HG03097 (cell line): Measurements from ENCODE around the gene AUTS2.

Experiments
- ATAC-seq: cut with Tn5 transposase; IDR thresholded peaks from one replicate; pipeline ENCODE4 v1.9.1; 2021; ENCODE audit not compliant: unreplicated experiment, low FRiP score

Gene AUTS2

GRCh38 chr7:69749994-69750393 is 151.7 kb downstream of the AUTS2 start:
- no peak for ATAC-seq

GRCh38 chr7:69751026-69751425 is 152.8 kb downstream of the AUTS2 start:
- no peak for ATAC-seq

- ATAC-seq, result no peak
These were observed 155.7 kb downstream of the AUTS2 start for GRCh38 chr7:69753981-69754380.

- no peak for ATAC-seq
These were observed 156.2 kb downstream of the AUTS2 start for GRCh38 chr7:69754476-69754875.

DNA sequence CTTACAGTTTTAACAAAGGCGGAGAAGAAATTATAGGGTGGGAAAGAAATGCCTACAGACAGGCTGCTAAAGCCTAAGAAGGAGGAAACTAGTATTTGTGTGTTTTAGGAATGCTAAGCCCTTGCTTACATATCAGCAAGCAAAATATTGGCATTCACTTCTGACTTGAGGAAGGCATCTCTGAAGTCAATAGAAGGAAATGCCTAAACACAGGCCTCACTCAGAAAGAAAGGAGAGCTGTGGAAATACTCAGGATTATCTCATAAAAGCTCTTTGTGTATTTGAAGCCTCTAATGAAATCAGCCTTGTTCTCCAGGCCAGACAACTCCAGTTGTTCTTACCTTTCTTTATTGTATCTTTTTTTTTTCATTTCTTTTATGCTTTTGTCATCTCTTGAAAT is 158.0 kb downstream of the AUTS2 start:
- no peak for ATAC-seq

- no peak for ATAC-seq
These were observed 159.3 kb downstream of the AUTS2 start for GRCh38 chr7:69757528-69757927.

DNA sequence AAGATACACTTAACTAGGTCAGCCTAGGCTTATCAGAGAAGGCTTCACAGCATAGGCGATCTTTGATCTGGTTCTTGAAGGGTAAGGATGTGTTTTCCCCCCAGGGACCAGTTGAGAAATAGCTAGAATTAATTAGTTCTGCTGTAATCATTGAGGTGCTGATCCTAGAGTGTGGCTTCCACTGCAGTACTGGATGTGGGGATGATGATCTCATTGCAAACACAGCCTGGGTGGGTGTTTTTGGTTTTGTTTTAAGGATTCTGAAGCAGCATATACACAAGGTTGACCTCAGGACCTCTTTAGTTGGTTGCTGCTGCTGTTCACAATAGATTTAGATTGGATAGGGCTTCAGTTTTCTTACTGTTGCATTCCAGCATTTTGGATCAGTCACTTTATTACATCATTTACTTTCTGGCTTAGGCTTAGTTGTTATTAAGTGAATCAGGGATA is 159.7 kb downstream of the AUTS2 start:
- ATAC-seq, result no peak

DNA sequence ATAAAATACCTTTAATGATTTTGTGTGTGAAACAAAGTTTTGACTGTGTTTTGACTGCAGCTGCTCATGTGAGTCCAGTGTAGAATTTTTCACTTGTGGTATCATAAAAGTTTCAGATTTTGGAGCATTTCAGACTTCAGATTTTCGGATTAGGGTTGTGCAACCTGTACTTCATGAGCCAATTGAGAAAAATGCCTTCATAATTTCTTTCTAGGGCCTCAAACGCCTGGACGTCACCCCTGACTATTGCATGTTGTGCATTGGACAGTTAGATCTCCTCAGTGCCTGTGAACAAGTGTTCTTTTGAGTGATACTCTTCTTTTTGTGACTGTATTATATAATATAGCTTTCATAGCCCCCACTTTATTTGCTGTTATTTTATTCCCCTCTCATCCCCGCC is 161.1 kb downstream of the AUTS2 start:
- ATAC-seq, result no peak

- ATAC-seq, result no peak
These were observed 163.1 kb downstream of the AUTS2 start for GRCh38 chr7:69761290-69761922.

GRCh38 chr7:69762821-69763352 is 164.6 kb downstream of the AUTS2 start:
- no peak for ATAC-seq

DNA sequence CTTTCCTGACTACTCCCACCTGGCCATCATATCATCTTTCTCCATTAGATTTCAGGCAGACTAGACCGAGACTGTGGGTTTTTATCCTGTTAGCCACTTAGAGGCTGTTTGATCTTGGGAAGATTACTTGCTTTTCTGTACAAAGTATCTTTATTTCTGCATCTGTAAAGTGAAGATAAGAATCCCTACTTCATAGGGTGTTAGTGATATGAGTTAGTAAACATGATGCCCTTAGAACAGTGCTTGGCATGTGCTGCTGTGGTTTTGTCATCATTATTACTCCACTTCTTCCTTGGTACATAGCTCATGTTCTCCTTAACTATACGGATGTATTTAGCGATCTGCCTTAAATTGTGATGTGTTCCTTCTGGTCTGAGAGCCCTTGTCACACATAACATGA is 165.2 kb downstream of the AUTS2 start:
- no peak for ATAC-seq

DNA sequence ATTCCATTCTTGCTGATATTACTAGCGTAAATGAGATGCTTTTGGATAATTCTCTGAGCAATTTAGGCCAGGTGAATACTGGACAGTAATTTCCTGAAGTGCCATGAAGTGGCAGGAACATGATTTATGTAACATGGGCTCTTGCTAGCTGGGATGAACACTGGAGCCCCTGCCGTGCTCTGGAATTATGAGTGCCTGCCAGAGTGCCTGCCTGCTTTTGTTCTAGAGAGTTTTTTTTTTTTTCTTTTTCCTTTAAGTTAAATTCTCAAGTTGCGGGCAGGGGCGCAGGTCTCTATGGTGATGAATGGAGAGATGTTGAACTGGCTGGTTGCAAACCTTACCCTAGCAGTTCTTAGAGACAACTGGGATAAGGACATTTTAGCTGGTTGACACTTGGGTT is 165.9 kb downstream of the AUTS2 start:
- no peak for ATAC-seq

GRCh38 chr7:69764681-69765080 is 166.4 kb downstream of the AUTS2 start:
- ATAC-seq, result no peak

- ATAC-seq, result no peak
These were observed 167.6 kb downstream of the AUTS2 start for GRCh38 chr7:69765879-69766278.

DNA sequence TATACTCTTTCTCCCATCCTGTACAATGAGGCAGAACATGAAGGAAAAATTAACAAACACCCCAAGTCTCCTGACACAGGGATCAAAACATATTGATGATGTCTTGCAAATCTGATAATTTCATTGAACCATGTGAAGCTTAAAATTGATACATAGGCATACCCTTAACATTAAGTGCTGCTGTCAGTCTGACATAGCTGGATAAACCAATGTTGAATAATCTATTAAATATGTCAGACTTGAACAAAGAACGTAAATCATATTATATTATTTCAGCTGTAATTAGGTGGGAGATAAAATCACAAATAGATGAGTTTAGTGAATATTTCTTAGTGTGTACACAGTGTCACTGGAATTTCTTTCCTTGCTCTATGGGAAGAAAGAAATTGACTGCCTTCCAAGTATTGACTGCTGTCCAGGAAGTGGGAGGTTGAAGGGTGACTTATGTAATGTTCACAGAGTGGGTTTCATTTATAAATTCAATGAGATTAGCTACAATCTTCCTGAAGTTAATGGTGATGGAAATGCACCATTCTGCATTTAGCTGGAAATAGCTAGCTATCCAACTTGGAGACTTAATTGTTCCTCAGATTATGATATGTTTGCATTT is 170.8 kb downstream of the AUTS2 start:
- no peak for ATAC-seq

DNA sequence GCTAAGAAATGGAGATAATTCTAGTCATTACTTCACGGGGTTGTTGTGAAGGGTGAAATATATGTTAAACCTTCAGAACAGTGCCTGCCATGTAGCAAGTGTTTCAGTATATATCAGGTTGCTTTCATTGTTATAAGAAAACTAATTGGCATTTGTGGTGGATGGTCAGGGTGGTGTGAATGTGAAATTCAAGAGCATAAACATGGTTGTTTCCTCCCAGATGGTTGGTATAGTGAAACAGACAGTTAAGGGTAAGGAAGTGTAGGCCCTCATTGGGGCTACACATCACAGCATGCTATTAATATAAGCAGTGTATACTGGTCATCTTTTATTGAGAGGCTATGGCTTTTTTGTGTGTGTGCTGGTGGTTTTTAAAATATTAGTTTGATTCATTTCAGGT is 171.6 kb downstream of the AUTS2 start:
- ATAC-seq, result no peak

DNA sequence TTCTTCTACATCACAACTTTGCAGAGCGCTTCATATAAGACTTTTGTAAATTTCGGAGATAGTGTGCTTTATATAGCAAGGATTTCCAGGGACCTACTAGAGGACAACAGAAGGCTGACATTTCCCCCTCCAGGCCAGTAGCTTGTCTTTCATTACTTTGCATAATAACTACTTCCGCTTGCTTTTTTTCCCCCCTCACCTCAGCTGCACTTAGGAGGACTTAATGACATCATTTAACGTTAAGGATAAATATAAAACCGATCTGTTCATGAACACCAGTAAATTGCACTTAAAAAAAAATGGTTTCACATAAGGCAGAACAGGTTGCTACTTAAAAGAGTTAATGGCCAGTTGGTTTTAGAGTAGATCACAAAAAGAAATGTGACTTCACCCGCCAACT is 172.3 kb downstream of the AUTS2 start:
- ATAC-seq, result no peak

- no peak for ATAC-seq
These were observed 174.6 kb downstream of the AUTS2 start for GRCh38 chr7:69772718-69773436.

DNA sequence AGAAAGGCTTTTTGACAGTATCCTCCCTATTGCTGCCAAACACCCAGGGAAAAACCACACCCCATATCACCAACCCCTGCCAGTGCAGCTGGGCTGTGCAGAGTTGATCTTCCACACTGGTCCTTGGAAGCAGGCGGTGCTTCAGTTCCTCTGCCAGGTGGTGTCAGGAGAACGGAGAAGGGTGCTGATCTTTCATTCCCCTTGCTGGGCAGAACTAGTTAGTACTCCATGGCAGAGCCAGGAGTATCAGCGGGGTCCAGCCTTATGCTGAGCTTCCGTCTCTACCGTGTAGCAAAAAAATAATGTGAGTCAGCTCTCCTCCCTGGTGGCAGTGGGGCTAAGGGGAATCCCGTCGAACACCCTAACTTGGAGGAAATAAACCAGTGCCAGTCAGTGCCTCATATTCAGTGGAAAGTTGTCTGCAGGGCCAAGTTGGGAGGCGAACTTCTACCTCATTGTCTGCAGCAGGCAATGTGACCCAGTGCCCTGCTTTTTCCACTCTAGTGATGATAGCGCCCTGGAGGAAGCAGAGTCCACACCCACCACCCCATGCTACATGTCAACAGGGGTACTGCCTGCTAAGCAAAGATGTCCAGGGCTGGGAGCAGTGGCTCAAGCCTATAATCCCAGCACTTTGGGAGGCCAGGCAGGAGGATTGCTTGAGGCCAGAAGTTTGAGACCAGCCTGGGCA is 175.4 kb downstream of the AUTS2 start:
- ATAC-seq, result no peak

DNA sequence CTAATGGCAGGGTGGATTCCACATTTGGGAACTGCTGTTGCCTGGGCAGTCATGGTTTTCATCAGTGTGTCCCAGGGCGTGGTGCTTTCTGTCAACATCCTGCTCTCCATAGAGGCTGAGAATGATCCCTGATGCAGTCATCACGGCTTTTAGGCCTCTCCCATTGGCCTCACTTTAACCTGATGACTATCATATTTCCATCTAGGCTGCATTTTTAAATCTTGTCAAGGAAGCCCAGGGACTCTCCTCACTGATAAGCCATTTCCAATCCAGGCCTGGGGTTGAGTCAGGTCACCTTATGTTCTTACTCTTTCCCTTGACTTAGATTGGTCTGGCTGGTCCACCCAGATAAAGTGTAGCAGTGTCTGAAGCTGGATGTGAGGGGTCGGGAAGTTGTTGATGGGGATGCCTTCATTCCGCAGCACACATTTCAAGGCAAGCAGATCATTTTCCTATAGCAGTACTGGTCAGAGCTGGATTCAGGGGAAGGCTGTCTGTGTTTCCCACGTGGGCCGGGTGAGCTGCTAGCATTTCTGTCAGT is 177.0 kb downstream of the AUTS2 start:
- no peak for ATAC-seq

DNA sequence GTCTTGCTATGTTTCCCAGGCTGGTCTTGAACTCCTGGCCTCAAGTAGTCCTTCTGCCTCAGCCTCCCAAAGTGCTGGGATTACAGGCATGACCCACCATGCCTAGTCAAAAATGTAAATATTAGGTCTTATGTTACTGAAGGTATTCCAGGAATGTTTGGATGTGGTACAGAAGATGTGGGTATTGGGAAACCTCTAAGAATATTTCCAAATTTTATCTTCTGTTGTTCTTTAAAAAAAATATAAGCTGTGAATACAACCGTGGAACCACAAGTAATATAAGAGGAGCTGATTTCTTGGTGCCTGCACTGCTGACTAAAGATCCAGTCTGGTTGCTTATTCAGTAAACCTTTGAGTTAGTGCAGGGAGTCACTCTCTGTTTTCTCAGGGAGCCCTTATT is 178.3 kb downstream of the AUTS2 start:
- ATAC-seq, result no peak
